SH-SY5Y (cell line): Measurements from ENCODE around the gene TRIM26.

Experiments used
- GATA2 ChIP-seq: IDR thresholded peaks from 2 replicates; pipeline ENCODE4 v1.6.1; 2011; ENCODE audit warnings: mild to moderate bottlenecking, low read depth, low read length
- GATA3 ChIP-seq: IDR thresholded peaks from 2 replicates; pipeline ENCODE4 v1.6.1; 2011; ENCODE audit warnings: low read depth, mild to moderate bottlenecking, low read length, moderate library complexity

DNA sequence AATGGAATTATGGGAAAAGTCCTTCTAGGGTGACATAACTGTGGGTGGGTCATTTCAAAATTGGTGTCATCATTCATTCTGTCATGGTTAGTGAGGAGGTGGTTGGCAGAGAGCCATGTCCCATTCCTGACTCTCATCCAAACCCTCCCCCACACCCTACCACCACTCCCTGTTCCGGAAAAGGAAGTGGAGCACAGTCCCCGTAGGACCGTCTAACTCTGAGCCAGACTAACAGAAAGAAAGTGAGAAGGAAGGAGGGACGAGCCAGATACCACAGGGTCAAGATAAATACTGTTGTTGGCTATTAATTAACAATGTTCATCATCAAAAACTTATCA, 57.0 kb downstream of the TRIM26 start:
- TF ChIP-seq GATA3 (no peak), GATA2 (no peak)
